ENCODE data around the gene RNF113B. TPM values are rescaled to one million over a fixed set of nuclear protein-coding genes. Genes with fewer than 3 reads are reported as not detected.

Gene RNF113B
- total RNA-seq, 8 experiments from 2014 or later: 0.14 to 8.3 (median 0.32) TPM; not detected in 1

GRCh38 chr13:98216135-98216565 is 39.1 kb upstream of the RNF113B start:
- ATAC-seq (replicated peaks in 6 of 8): peak in 7 of 8 experiments; percentile 1 to 83 (median 62)
- H3K4me3 ChIP-seq: no peak overlapping the region
- in situ Hi-C loops (cut with MboI; ENCODE audit: low pct_unique_long_range_greater_than_20kb in 2 of 9, low sequenced_read_pairs in 9 of 9, unreplicated experiment in 9 of 9): no loop called here
- H3K4me1 ChIP-seq (replicated peaks in 1 of 2): peaks cover 2 to 3% of the 10 kb centered on the region in 2 donors
- 0 to 80% (median 10%) methylated on average over 1 to 3 of the region's 4 CpGs; no CpG with 5 or more reads in 2 of the 10 experiments for WGBS, 10 experiments
- H3K27ac ChIP-seq: no peak overlapping the region

GRCh38 chr13:98215508-98215907 is 38.4 kb upstream of the RNF113B start:
- Histone ChIP-seq H3K27ac (no peak overlapping the region), H3K4me1 (replicated peaks in 1 of 2) (no peaks in the 10 kb centered on the region), H3K4me3 (no peak overlapping the region)
- in situ Hi-C loops (cut with MboI; ENCODE audit: low pct_unique_long_range_greater_than_20kb in 2 of 9, low sequenced_read_pairs in 9 of 9, unreplicated experiment in 9 of 9): no loop called here
- WGBS, 10 experiments: 58 to 94% (median 87%) methylated on average over 2 to 6 of the region's 6 CpGs; no CpG with 5 or more reads in 1 of the 10 experiments
- ATAC-seq (replicated peaks in 6 of 8): no peak

GRCh38 chr13:98214707-98215106 is 37.6 kb upstream of the RNF113B start:
- no peaks in the 10 kb centered on the region for H3K4me1 ChIP-seq (replicated peaks in 1 of 2)
- WGBS, 10 experiments: 73 to 100% (median 93%) methylated on average over 2 to 6 of the region's 6 CpGs; no CpG with 5 or more reads in 3 of the 10 experiments
- in situ Hi-C loops (cut with MboI; ENCODE audit: low pct_unique_long_range_greater_than_20kb in 2 of 9, low sequenced_read_pairs in 9 of 9, unreplicated experiment in 9 of 9): no loop called here
- H3K4me3 ChIP-seq: no peak overlapping the region
- ATAC-seq (replicated peaks in 6 of 8): no peak
- no peak overlapping the region for H3K27ac ChIP-seq

GRCh38 chr13:98214008-98214643 is 37.1 kb upstream of the RNF113B start:
- in situ Hi-C loops (cut with MboI; ENCODE audit: low pct_unique_long_range_greater_than_20kb in 2 of 9, low sequenced_read_pairs in 9 of 9, unreplicated experiment in 9 of 9): no loop called here
- peak in 7 of 8 experiments; percentile 19 to 77 (median 43) for ATAC-seq (replicated peaks in 6 of 8)

DNA sequence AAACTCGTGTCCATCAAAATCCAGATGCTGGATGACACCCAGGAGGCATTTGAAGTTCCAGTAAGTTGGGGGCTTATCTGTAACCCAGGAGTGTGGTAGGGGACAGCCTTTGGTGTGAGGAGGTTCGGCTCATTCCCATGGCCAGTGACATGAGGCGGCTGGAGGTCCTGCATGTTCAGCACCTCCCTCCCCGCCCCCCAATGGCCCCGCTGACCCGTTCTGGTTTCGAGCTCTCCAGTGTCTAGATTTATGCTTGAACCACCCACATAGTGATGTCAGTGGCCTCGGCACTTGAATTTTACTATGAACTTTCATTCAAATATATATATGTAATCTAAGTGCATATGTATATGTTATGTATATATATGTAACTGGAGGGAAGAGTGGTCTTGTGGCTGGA is 36.3 kb upstream of the RNF113B start:
- Histone ChIP-seq H3K4me1 (replicated peaks in 1 of 2) (no peaks in the 10 kb centered on the region), H3K4me3 (no peak overlapping the region), H3K27ac (no peak overlapping the region)
- peak in 4 of 8 experiments; percentile 3 to 67 (median 12) for ATAC-seq (replicated peaks in 6 of 8)
- in situ Hi-C loops (cut with MboI; ENCODE audit: low pct_unique_long_range_greater_than_20kb in 2 of 9, low sequenced_read_pairs in 9 of 9, unreplicated experiment in 9 of 9): no loop called here
- 17 to 100% methylated on average over 2 of the region's 8 CpGs; no CpG with 5 or more reads in 8 of the 10 experiments for WGBS, 10 experiments

More at GRCh38 chr13:98214008-98214643, 37.1 kb upstream of the RNF113B start:
- 0 to 85% (median 50%) methylated on average over 1 to 8 of the region's 16 CpGs; no CpG with 5 or more reads in 1 of the 10 experiments for WGBS, 10 experiments
- H3K27ac ChIP-seq: no peak overlapping the region
- H3K4me3 ChIP-seq: no peak overlapping the region
- H3K4me1 ChIP-seq (replicated peaks in 1 of 2): no peaks in the 10 kb centered on the region

DNA sequence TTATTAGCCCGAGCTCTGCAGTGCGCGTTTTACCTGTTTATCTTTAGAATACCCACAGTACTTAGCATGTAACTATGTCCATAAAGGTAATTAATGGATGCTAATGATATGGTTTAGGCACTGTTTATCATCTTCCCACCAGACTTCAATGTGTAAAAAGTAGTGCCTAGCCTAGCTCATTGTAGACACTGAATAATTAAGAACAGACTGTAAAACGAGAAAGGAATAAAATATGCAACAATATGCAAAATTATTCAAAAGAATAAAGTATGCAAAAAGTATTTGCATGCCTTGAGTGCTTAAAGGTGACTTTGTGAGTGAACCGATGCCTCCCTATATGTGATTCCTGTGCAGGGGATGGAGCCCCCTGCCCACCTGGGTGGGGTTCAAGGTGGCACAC is 35.7 kb upstream of the RNF113B start:
- in situ Hi-C loops (cut with MboI; ENCODE audit: low pct_unique_long_range_greater_than_20kb in 2 of 9, low sequenced_read_pairs in 9 of 9, unreplicated experiment in 9 of 9): no loop called here
- ATAC-seq (replicated peaks in 6 of 8): peak in 4 of 8 experiments; percentile 32 to 61 (median 46)
- 0 to 100% (median 73%) methylated on average over 1 to 5 of the region's 5 CpGs for WGBS, 10 experiments

GRCh38 chr13:98208606-98209005 is 31.5 kb upstream of the RNF113B start:
- Histone ChIP-seq H3K27ac (no peak overlapping the region), H3K4me1 (replicated peaks in 1 of 2) (peaks cover 0 to 2% of the 10 kb centered on the region in 2 donors), H3K4me3 (no peak overlapping the region)
- in situ Hi-C loops (cut with MboI; ENCODE audit: low pct_unique_long_range_greater_than_20kb in 2 of 9, low sequenced_read_pairs in 9 of 9, unreplicated experiment in 9 of 9): no loop called here
- WGBS, 10 experiments: 76 to 100% (median 93%) methylated on average over 1 to 5 of the region's 5 CpGs; no CpG with 5 or more reads in 4 of the 10 experiments
- no peak for ATAC-seq (replicated peaks in 6 of 8)

More for the DNA sequence above, 35.7 kb upstream of the RNF113B start:
- H3K4me3 ChIP-seq: no peak overlapping the region
- no peak overlapping the region for H3K27ac ChIP-seq
- peaks cover 0 to 2% of the 10 kb centered on the region in 2 donors for H3K4me1 ChIP-seq (replicated peaks in 1 of 2)

DNA sequence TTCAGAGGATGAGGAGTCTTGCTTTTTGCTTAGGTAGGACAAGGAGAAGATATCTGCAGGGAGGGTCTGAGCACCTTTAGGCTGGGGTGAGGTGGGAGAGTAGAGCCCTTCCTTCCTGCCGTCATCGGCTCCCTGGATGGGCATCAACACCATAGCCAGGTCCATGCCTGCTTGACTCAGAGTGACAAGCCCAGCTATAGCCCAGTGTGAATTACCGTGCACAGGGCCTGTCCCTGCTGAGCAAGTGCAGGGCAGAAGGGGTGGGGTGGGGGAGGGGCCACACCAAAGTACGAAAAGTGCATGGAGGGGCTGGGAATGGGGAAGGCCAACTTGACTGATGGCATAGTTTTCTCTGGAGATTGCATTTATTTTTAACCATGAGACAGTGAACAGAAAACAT is 30.3 kb upstream of the RNF113B start:
- Histone ChIP-seq H3K4me1 (replicated peaks in 1 of 2) (peaks cover 0 to 2% of the 10 kb centered on the region in 2 donors), H3K27ac (no peak overlapping the region), H3K4me3 (no peak overlapping the region)
- WGBS, 10 experiments: 60 to 88% methylated on average over 1 to 2 of the region's 4 CpGs; no CpG with 5 or more reads in 8 of the 10 experiments
- in situ Hi-C loops (cut with MboI; ENCODE audit: low pct_unique_long_range_greater_than_20kb in 2 of 9, low sequenced_read_pairs in 9 of 9, unreplicated experiment in 9 of 9): no loop called here
- ATAC-seq (replicated peaks in 6 of 8): no peak

GRCh38 chr13:98206946-98207345 is 29.9 kb upstream of the RNF113B start:
- H3K27ac ChIP-seq: no peak overlapping the region
- in situ Hi-C loops (cut with MboI; ENCODE audit: low pct_unique_long_range_greater_than_20kb in 2 of 9, low sequenced_read_pairs in 9 of 9, unreplicated experiment in 9 of 9): no loop called here
- H3K4me3 ChIP-seq: no peak overlapping the region
- no peak for ATAC-seq (replicated peaks in 6 of 8)
- H3K4me1 ChIP-seq (replicated peaks in 1 of 2): peaks cover 0 to 7% of the 10 kb centered on the region in 2 donors
- WGBS, 10 experiments: 7 to 100% (median 72%) methylated on average over 1 to 4 of the region's 4 CpGs; no CpG with 5 or more reads in 1 of the 10 experiments

GRCh38 chr13:98204546-98204945 is 27.5 kb upstream of the RNF113B start:
- H3K4me1 ChIP-seq (replicated peaks in 1 of 2): peaks cover 0 to 19% of the 10 kb centered on the region in 2 donors
- no peak overlapping the region for H3K4me3 ChIP-seq
- ATAC-seq (replicated peaks in 6 of 8): no peak
- 93 to 100% (median 100%) methylated on average over 1 to 2 of the region's 2 CpGs; no CpG with 5 or more reads in 3 of the 10 experiments for WGBS, 10 experiments
- no peak overlapping the region for H3K27ac ChIP-seq
- in situ Hi-C loops (cut with MboI; ENCODE audit: low pct_unique_long_range_greater_than_20kb in 2 of 9, low sequenced_read_pairs in 9 of 9, unreplicated experiment in 9 of 9): no loop called here

- H3K4me1 ChIP-seq (replicated peaks in 1 of 2): peaks cover 0 to 22% of the 10 kb centered on the region in 2 donors
- no peak overlapping the region for H3K27ac ChIP-seq
- no peak for ATAC-seq (replicated peaks in 6 of 8)
- H3K4me3 ChIP-seq: no peak overlapping the region
- in situ Hi-C loops (cut with MboI; ENCODE audit: low pct_unique_long_range_greater_than_20kb in 2 of 9, low sequenced_read_pairs in 9 of 9, unreplicated experiment in 9 of 9): no loop called here
- 2 to 100% (median 87%) methylated on average over 2 to 8 of the region's 8 CpGs; no CpG with 5 or more reads in 1 of the 10 experiments for WGBS, 10 experiments
Measured at GRCh38 chr13:98203646-98204326, 26.7 kb upstream of the RNF113B start.

GRCh38 chr13:98201984-98202383 is 24.9 kb upstream of the RNF113B start:
- Histone ChIP-seq H3K4me1 (replicated peaks in 1 of 2) (peaks cover 0 to 20% of the 10 kb centered on the region in 2 donors), H3K27ac (no peak overlapping the region), H3K4me3 (no peak overlapping the region)
- in situ Hi-C loops (cut with MboI; ENCODE audit: low pct_unique_long_range_greater_than_20kb in 2 of 9, low sequenced_read_pairs in 9 of 9, unreplicated experiment in 9 of 9): no loop called here
- 0 to 100% (median 28%) methylated on average over 1 to 5 of the region's 6 CpGs; no CpG with 5 or more reads in 6 of the 10 experiments for WGBS, 10 experiments
- no peak for ATAC-seq (replicated peaks in 6 of 8)

DNA sequence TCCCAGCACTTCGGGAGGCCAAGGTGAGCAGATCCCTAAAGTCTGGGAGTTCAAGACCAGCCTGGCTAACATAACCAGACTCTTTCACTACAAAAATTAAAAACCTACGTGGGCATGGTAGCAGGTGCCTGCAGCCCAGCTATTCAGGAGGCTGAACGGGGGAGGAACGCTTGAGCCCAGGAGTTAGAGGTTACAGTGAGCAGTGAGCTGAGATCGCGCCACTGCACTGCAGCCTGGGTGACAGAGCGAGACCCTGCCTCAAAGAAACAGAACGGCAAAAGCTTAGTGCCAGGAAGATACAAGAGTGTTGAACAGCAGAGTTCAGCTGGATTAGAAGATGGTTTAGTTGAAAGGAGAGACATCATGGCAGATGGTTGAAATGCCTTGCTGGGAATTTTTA is 24.1 kb upstream of the RNF113B start:
- no peak for ATAC-seq (replicated peaks in 6 of 8)
- Histone ChIP-seq H3K4me3 (no peak overlapping the region), H3K27ac (no peak overlapping the region), H3K4me1 (replicated peaks in 1 of 2) (peaks cover 0 to 20% of the 10 kb centered on the region in 2 donors)
- in situ Hi-C loops (cut with MboI; ENCODE audit: low pct_unique_long_range_greater_than_20kb in 2 of 9, low sequenced_read_pairs in 9 of 9, unreplicated experiment in 9 of 9): no loop called here
- 80 to 100% (median 83%) methylated on average over 1 to 8 of the region's 8 CpGs; no CpG with 5 or more reads in 1 of the 10 experiments for WGBS, 10 experiments

Measured in motor neuron (in vitro differentiated cells).